Adipose tissue (tissue), 3 donors: ENCODE measurements around the gene PHKA2. TPM values are rescaled to one million over a fixed set of nuclear protein-coding genes. Genes with fewer than 3 reads are reported as not detected.

Experiments used
- H3K27ac ChIP-seq: one replicate; pipeline ENCODE4 v1.5.1; 2013; ENCODE audit warnings: low read depth, low read length
- WGBS, 3 donors: extraction: QIAGEN DNeasy Blood & Tissue Kit; methylation state at CpG; one replicate each; pipeline ENCODE4 v1.1.7; 2013; 5-methylcytosine and 5-hydroxymethylcytosine counted together
- polyA plus RNA-seq, 3 donors: library from polyadenylated mRNA; stranded (reverse); fragments of 200-250 nt; gene quantifications; one replicate each; pipeline ENCODE4 v1.2.3, GENCODE V29; 2013
- donor health status: healthy with polysubstance abuse.
- donor health status: Bipolar disorder and iron deficiency.
- donor health status: healthy.

Gene PHKA2
- polyA plus RNA-seq, 3 donors, result 13.4 to 30.3 (median 24.5) TPM

- H3K27ac ChIP-seq, result no peak overlapping the region
- 68 to 85% (median 77%) methylated on average over 4 of the region's 4 CpGs for WGBS, 3 donors
Measured at GRCh38 chrX:18944482-18944881, 39.4 kb downstream of the PHKA2 start.

GRCh38 chrX:18941896-18942295, 42.0 kb downstream of the PHKA2 start:
- 81 to 100% (median 97%) methylated on average over 2 of the region's 2 CpGs for WGBS, 3 donors
- H3K27ac ChIP-seq, result no peak overlapping the region

GRCh38 chrX:18938710-18939109, 45.2 kb downstream of the PHKA2 start:
- 81 to 91% (median 87%) methylated on average over 3 of the region's 3 CpGs for WGBS, 3 donors
- no peak overlapping the region for H3K27ac ChIP-seq

- no peak overlapping the region for H3K27ac ChIP-seq
- 77 to 97% (median 94%) methylated on average over 4 to 5 of the region's 5 CpGs for WGBS, 3 donors
Measured at GRCh38 chrX:18937173-18937572, 46.7 kb downstream of the PHKA2 start.

- 85 to 94% (median 90%) methylated on average over 10 of the region's 10 CpGs for WGBS, 3 donors
- H3K27ac ChIP-seq, result no peak overlapping the region
Measured at GRCh38 chrX:18935893-18936292, 48.0 kb downstream of the PHKA2 start.

GRCh38 chrX:18934708-18935107, 49.2 kb downstream of the PHKA2 start:
- WGBS, 3 donors, result 89 to 95% (median 89%) methylated on average over 3 of the region's 3 CpGs
- no peak overlapping the region for H3K27ac ChIP-seq

- no peak overlapping the region for H3K27ac ChIP-seq
- 78 to 96% (median 89%) methylated on average over 3 of the region's 3 CpGs for WGBS, 3 donors
Measured at GRCh38 chrX:18933617-18934016, 50.3 kb downstream of the PHKA2 start.

- 60 to 81% (median 77%) methylated on average over 9 of the region's 9 CpGs for WGBS, 3 donors
- no peak overlapping the region for H3K27ac ChIP-seq
Measured at GRCh38 chrX:18931972-18932371, 51.9 kb downstream of the PHKA2 start.

- H3K27ac ChIP-seq, result no peak overlapping the region
- 86 to 100% (median 100%) methylated on average over 3 of the region's 3 CpGs for WGBS, 3 donors
Measured at GRCh38 chrX:18929775-18930174, 54.1 kb downstream of the PHKA2 start.

GRCh38 chrX:18927558-18927957, 56.4 kb downstream of the PHKA2 start:
- 74 to 91% (median 80%) methylated on average over 1 of the region's 1 CpG for WGBS, 3 donors
- no peak overlapping the region for H3K27ac ChIP-seq

- WGBS, 3 donors, result 68 to 95% (median 83%) methylated on average over 4 to 6 of the region's 6 CpGs
- H3K27ac ChIP-seq, result no peak overlapping the region
Measured at GRCh38 chrX:18924507-18925088, 59.3 kb downstream of the PHKA2 start.

GRCh38 chrX:18920566-18920965, 63.3 kb downstream of the PHKA2 start:
- no peak overlapping the region for H3K27ac ChIP-seq
- 78 to 94% (median 79%) methylated on average over 7 of the region's 7 CpGs for WGBS, 3 donors

- no peak overlapping the region for H3K27ac ChIP-seq
- 59 to 96% (median 90%) methylated on average over 8 of the region's 8 CpGs for WGBS, 3 donors
Measured at GRCh38 chrX:18920079-18920478, 63.8 kb downstream of the PHKA2 start.

GRCh38 chrX:18917831-18918230, 66.1 kb downstream of the PHKA2 start:
- 91 to 95% (median 95%) methylated on average over 7 of the region's 7 CpGs for WGBS, 3 donors
- no peak overlapping the region for H3K27ac ChIP-seq

- WGBS, 3 donors, result 86 to 99% (median 93%) methylated on average over 1 to 12 of the region's 12 CpGs
- H3K27ac ChIP-seq, result no peak overlapping the region
Measured at GRCh38 chrX:18906286-18906685, 77.6 kb downstream of the PHKA2 start.

GRCh38 chrX:18900401-18900976, 83.4 kb downstream of the PHKA2 start:
- no peak overlapping the region for H3K27ac ChIP-seq
- WGBS, 3 donors, result 80 to 89% (median 84%) methylated on average over 15 of the region's 15 CpGs

- H3K27ac ChIP-seq, result no peak overlapping the region
- WGBS, 3 donors, result 72 to 83% (median 75%) methylated on average over 13 of the region's 13 CpGs
Measured at GRCh38 chrX:18899796-18900380, 84.0 kb downstream of the PHKA2 start.

GRCh38 chrX:18898492-18898891, 85.4 kb downstream of the PHKA2 start:
- H3K27ac ChIP-seq, result no peak overlapping the region
- WGBS, 3 donors, result 72 to 86% (median 82%) methylated on average over 6 of the region's 6 CpGs

- H3K27ac ChIP-seq, result no peak overlapping the region
- 88 to 96% (median 95%) methylated on average over 6 to 11 of the region's 11 CpGs for WGBS, 3 donors
Measured at GRCh38 chrX:18898091-18898490, 85.8 kb downstream of the PHKA2 start.

GRCh38 chrX:18897611-18898010, 86.3 kb downstream of the PHKA2 start:
- no peak overlapping the region for H3K27ac ChIP-seq
- 88 to 96% (median 95%) methylated on average over 13 to 15 of the region's 15 CpGs for WGBS, 3 donors
